ENCODE data around the gene RUNX1.

Gene RUNX1

GRCh38 chr21:34844013-34844923 lies 204.8 kb downstream of the RUNX1 start:
- no peak for DNase-seq

- no peak for DNase-seq
Observed at GRCh38 chr21:34843562-34843961, 205.5 kb downstream of the RUNX1 start.

GRCh38 chr21:34841154-34841553 lies 207.9 kb downstream of the RUNX1 start:
- no peak for DNase-seq

- no peak for DNase-seq
Observed at GRCh38 chr21:34840693-34841092, 208.4 kb downstream of the RUNX1 start.

- no peak for DNase-seq
Observed at GRCh38 chr21:34838956-34839820, 209.9 kb downstream of the RUNX1 start.

GRCh38 chr21:34836933-34837505 lies 212.1 kb downstream of the RUNX1 start:
- no peak for DNase-seq

- DNase-seq: peak; percentile 90
Observed at GRCh38 chr21:34836103-34836932, 212.8 kb downstream of the RUNX1 start.

- no peak for DNase-seq
Observed at GRCh38 chr21:34835526-34835925, 213.6 kb downstream of the RUNX1 start.

- DNase-seq: no peak
Observed at GRCh38 chr21:34834852-34835501, 214.1 kb downstream of the RUNX1 start.

- no peak for DNase-seq
Observed at GRCh38 chr21:34834290-34834689, 214.8 kb downstream of the RUNX1 start.

- DNase-seq: no peak
Observed at GRCh38 chr21:34833465-34833864, 215.6 kb downstream of the RUNX1 start.

GRCh38 chr21:34830386-34831170 lies 218.5 kb downstream of the RUNX1 start:
- DNase-seq: no peak

GRCh38 chr21:34827445-34828235 lies 221.5 kb downstream of the RUNX1 start:
- DNase-seq: no peak

GRCh38 chr21:34826836-34827235 lies 222.3 kb downstream of the RUNX1 start:
- DNase-seq: no peak

GRCh38 chr21:34825948-34826548 lies 223.1 kb downstream of the RUNX1 start:
- no peak for DNase-seq

- no peak for DNase-seq
Observed at GRCh38 chr21:34825101-34825500, 224.0 kb downstream of the RUNX1 start.

- no peak for DNase-seq
Observed at GRCh38 chr21:34824314-34824713, 224.8 kb downstream of the RUNX1 start.

GRCh38 chr21:34822942-34823341 lies 226.2 kb downstream of the RUNX1 start:
- peak; percentile 78 for DNase-seq

GRCh38 chr21:34822168-34822567 lies 226.9 kb downstream of the RUNX1 start:
- DNase-seq: no peak

GRCh38 chr21:34821717-34822116 lies 227.4 kb downstream of the RUNX1 start:
- DNase-seq: no peak
